Panc1 (cell line): Measurements from ENCODE around the gene ZNF132. TPM values are rescaled to one million over a fixed set of nuclear protein-coding genes. Genes with fewer than 3 reads are reported as not detected.

ENCODE experiments used
- ATAC-seq: fragments of 200-7000 bp; cut with Tn5 transposase; 2 replicates; pipeline ENCODE4 v1.9.1; 2020; ENCODE audit warnings: mild to moderate bottlenecking, moderate library complexity
- BruUV-seq: library from RNA; stranded (reverse); fragments of 400-500 nt; replicated peaks from 2 replicates; lab custom pipeline; 2021; lab: Mats Ljungman, UMichigan
- CTCF ChIA-PET: fragments of 300-600 bp; sonication (Branson Sonifier 250); formaldehyde crosslinking; loops from one replicate; lab custom pipeline; 2022; ENCODE audit warnings: antibody characterized with exemption; lab: Charles Lee
- POLR2A ChIA-PET: fragments of 300-600 bp; sonication (Branson Sonifier 250); formaldehyde crosslinking; loops from one replicate; lab custom pipeline; 2022; ENCODE audit warnings: antibody characterized with exemption; lab: Charles Lee
- DNase-seq: peaks from one replicate; pipeline ENCODE4 v3.0.0-alpha.2; 2010; ENCODE audit warnings: low read depth, low spot score
- H3K27ac ChIP-seq: 2 replicates; pipeline ENCODE4 v1.5.1; 2011; ENCODE audit warnings: mild to moderate bottlenecking, low read length, inconsistent platforms
- H3K27me3 ChIP-seq: fragments of 200-500 bp; sonication (Bioruptor generic); 2 replicates; pipeline ENCODE4 v1.6.0; 2014; ENCODE audit warnings: low read length, inconsistent platforms; ENCODE audit not compliant: control insufficient read depth, insufficient read depth
- H3K36me3 ChIP-seq: fragments of 200-500 bp; sonication (Bioruptor generic); 2 replicates; pipeline ENCODE4 v1.5.1; 2014; ENCODE audit warnings: inconsistent platforms, mild to moderate bottlenecking, low read length, moderate library complexity; ENCODE audit not compliant: control insufficient read depth, insufficient read depth
- H3K4me1 ChIP-seq: 2 replicates; pipeline ENCODE4 v1.5.1; 2011; ENCODE audit warnings: inconsistent platforms, mild to moderate bottlenecking, low read length, moderate library complexity; ENCODE audit not compliant: control insufficient read depth, insufficient read depth
- H3K4me3 ChIP-seq, 2 experiments: 2 replicates each; pipeline ENCODE4 v1.5.1; 2011 to 2012; ENCODE audit warnings: low read depth in 2 of 2, low read length in 2 of 2, mild to moderate bottlenecking in 2 of 2, inconsistent platforms in 1 of 2, moderate library complexity in 1 of 2
- H3K9me3 ChIP-seq: fragments of 200-500 bp; sonication (Bioruptor generic); 2 replicates; pipeline ENCODE4 v1.5.1; 2014; ENCODE audit warnings: low read depth, mild to moderate bottlenecking, inconsistent platforms, low read length, moderate library complexity; ENCODE audit not compliant: control insufficient read depth, insufficient read depth
- POLR2AphosphoS5 ChIP-seq: IDR thresholded peaks from 2 replicates; pipeline ENCODE4 v1.6.1; 2012; ENCODE audit warnings: mild to moderate bottlenecking, low read depth, low read length, moderate library complexity
- SIN3A ChIP-seq: IDR thresholded peaks from 2 replicates; pipeline ENCODE4 v1.6.1; 2012; ENCODE audit warnings: low read depth, mild to moderate bottlenecking, low read length, moderate library complexity, borderline replicate concordance; ENCODE audit not compliant: insufficient read depth
- TCF7L2 ChIP-seq: IDR thresholded peaks from 2 replicates; pipeline ENCODE4 v1.6.1; 2011; ENCODE audit warnings: mild to moderate bottlenecking, low read depth, low read length, inconsistent platforms
- in situ Hi-C: cut with HindIII; loops from 2 replicates; pipeline ENCODE4 v1.10.0; 2016; ENCODE audit warnings: low sequenced_read_pairs, low pct_unique_long_range_greater_than_20kb
- intact Hi-C: fragments of 100-400 bp; cut with micrococcal nuclease; formaldehyde crosslinking; loops from one replicate; pipeline ENCODE4 v1.10.0; 2022; ENCODE audit not compliant: unreplicated experiment
- total RNA-seq: library from RNA; stranded (reverse); gene quantifications from one replicate; pipeline ENCODE4 v1.2.1, GENCODE V29; 2021; ENCODE audit not compliant: unreplicated experiment
- TF ChIP-seq, protein P1 (sequence below), 2 experiments: IDR thresholded peaks; 2 replicates each; pipeline ENCODE4 v1.6.1; 2011 to 2012; ENCODE audit warnings: low read depth in 2 of 2, control low read depth in 1 of 2, low read length in 1 of 2, mild to moderate bottlenecking in 1 of 2, moderate library complexity in 1 of 2; ENCODE audit not compliant: insufficient read depth in 1 of 2
- TF ChIP-seq, protein P2 (sequence below): fragments of 450-650 bp; IDR thresholded peaks from 2 replicates; pipeline ENCODE4 v1.5.1; 2017; ENCODE audit warnings: mild to moderate bottlenecking

Gene ZNF132
- total RNA-seq, 1 experiment from 2014 or later = not detected

DNA sequence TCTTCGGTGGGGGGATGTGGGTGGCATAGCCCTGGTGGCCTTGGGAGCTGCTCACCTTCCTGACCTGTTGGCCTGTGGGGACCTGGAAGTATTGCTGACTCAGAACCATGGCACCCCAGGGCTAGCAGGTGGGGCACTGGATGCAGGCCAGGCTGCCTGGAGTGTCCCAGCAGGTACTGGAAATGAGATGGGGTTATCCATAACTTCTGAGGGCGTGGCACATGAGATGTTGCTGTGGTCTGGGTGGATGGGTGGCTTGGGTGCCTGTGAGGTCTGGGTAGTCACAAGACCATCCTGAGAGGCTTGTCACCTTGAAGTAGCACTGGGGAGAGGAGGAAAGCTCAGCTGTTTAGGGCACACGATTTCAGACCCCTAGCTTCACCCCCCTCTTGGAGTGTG lies 45.1 kb downstream of the ZNF132 start:
- Histone ChIP-seq H3K9me3 (no peaks in the 10 kb centered on the region), H3K4me1 (peaks cover 17% of the 10 kb centered on the region), H3K27me3 (no peaks in the 10 kb centered on the region), H3K4me3 (no peak overlapping the region), H3K27ac (no peak overlapping the region), H3K36me3 (peaks cover 16% of the 10 kb centered on the region)
- DNase-seq = no peak
- no peak for TF ChIP-seq TCF7L2
- TF ChIP-seq SIN3A = peak; percentile 14; the same call in 1 of the 2 replicates
- in situ Hi-C loops (no loop called here), intact Hi-C loops (no loop called here)
- ChIA-PET POLR2A (interaction anchor here (0.6 kb wide), 1 partner anchor 733 kb away, joined by 3 read pairs; no protein-coding TSS in a partner anchor), CTCF (no interaction called here)
- peak; percentile 10; the same call in 1 of the 2 replicates for ATAC-seq
- BruUV-seq = no TSS peak

DNA sequence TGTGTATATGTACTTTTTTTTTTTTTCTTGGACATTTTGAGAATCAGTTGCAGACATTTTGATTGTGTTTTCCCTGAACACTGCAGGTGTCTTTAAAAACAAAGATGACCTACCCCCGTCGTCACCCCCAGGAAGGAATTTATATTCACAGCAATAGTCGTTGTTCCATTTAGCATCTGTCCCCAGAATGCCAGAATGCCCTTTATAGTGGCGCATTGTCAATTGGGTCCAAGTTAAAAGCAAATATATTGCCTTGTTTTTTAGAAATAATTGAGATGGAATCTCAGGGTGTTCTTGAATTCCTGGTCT lies 46.3 kb downstream of the ZNF132 start:
- no peak overlapping the region for H3K4me3 ChIP-seq
- POLR2A ChIA-PET = no interaction called here
- CTCF ChIA-PET = no interaction called here
- H3K27ac ChIP-seq = no peak overlapping the region
- DNase-seq (no peak), ATAC-seq (no peak)
- no TSS peak for BruUV-seq
- H3K4me1 ChIP-seq = peaks cover 23% of the 10 kb centered on the region
- H3K27me3 ChIP-seq = no peaks in the 10 kb centered on the region
- intact Hi-C loops (no loop called here), in situ Hi-C loops (no loop called here)
- H3K36me3 ChIP-seq = peaks cover 23% of the 10 kb centered on the region
- TF ChIP-seq SIN3A (no peak), TCF7L2 (no peak)
- TF ChIP-seq, protein P1, sequence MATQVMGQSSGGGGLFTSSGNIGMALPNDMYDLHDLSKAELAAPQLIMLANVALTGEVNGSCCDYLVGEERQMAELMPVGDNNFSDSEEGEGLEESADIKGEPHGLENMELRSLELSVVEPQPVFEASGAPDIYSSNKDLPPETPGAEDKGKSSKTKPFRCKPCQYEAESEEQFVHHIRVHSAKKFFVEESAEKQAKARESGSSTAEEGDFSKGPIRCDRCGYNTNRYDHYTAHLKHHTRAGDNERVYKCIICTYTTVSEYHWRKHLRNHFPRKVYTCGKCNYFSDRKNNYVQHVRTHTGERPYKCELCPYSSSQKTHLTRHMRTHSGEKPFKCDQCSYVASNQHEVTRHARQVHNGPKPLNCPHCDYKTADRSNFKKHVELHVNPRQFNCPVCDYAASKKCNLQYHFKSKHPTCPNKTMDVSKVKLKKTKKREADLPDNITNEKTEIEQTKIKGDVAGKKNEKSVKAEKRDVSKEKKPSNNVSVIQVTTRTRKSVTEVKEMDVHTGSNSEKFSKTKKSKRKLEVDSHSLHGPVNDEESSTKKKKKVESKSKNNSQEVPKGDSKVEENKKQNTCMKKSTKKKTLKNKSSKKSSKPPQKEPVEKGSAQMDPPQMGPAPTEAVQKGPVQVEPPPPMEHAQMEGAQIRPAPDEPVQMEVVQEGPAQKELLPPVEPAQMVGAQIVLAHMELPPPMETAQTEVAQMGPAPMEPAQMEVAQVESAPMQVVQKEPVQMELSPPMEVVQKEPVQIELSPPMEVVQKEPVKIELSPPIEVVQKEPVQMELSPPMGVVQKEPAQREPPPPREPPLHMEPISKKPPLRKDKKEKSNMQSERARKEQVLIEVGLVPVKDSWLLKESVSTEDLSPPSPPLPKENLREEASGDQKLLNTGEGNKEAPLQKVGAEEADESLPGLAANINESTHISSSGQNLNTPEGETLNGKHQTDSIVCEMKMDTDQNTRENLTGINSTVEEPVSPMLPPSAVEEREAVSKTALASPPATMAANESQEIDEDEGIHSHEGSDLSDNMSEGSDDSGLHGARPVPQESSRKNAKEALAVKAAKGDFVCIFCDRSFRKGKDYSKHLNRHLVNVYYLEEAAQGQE (IDR thresholded peaks at IDR 0.05; ENCODE audit: insufficient read depth in 1 of 2, low read depth in 2 of 2, low read length in 1 of 2) = no peak
- TF ChIP-seq, protein P2, sequence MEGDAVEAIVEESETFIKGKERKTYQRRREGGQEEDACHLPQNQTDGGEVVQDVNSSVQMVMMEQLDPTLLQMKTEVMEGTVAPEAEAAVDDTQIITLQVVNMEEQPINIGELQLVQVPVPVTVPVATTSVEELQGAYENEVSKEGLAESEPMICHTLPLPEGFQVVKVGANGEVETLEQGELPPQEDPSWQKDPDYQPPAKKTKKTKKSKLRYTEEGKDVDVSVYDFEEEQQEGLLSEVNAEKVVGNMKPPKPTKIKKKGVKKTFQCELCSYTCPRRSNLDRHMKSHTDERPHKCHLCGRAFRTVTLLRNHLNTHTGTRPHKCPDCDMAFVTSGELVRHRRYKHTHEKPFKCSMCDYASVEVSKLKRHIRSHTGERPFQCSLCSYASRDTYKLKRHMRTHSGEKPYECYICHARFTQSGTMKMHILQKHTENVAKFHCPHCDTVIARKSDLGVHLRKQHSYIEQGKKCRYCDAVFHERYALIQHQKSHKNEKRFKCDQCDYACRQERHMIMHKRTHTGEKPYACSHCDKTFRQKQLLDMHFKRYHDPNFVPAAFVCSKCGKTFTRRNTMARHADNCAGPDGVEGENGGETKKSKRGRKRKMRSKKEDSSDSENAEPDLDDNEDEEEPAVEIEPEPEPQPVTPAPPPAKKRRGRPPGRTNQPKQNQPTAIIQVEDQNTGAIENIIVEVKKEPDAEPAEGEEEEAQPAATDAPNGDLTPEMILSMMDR = no peak
- H3K9me3 ChIP-seq = no peaks in the 10 kb centered on the region

DNA sequence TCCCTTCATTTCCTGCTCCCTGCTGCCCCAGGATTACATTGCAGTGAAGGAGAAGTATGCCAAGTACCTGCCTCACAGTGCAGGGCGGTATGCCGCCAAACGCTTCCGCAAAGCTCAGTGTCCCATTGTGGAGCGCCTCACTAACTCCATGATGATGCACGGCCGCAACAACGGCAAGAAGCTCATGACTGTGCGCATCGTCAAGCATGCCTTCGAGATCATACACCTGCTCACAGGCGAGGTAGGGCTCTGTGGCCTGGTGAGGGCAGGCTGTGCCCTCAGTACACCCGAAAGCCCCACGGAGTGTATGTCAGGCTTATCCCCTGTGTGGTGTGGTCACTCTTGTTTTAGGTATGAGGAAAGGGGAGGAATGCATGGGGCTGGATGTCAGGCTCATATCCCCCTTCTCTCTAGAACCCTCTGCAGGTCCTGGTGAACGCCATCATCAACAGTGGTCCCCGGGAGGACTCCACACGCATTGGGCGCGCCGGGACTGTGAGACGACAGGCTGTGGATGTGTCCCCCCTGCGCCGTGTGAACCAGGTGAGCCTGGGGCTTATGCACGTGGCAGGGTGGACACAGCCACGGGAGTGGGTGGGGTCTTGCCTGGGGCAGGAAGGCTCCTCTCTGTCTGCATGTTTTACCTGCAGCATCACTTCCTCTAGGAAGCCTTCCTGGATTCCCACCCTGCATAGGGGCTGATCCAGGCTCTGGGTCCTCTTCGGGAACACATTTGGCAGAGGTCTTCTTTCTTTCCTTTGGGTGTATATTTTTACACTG lies 46.8 kb downstream of the ZNF132 start:
- Histone ChIP-seq H3K4me3 (no peak overlapping the region), H3K27me3 (no peaks in the 10 kb centered on the region), H3K9me3 (no peaks in the 10 kb centered on the region), H3K4me1 (peaks cover 27% of the 10 kb centered on the region), H3K27ac (no peak overlapping the region), H3K36me3 (peaks cover 28% of the 10 kb centered on the region)
- POLR2A ChIA-PET = no interaction called here
- DNase-seq = no peak
- ATAC-seq = no peak
- TF ChIP-seq TCF7L2 (no peak), POLR2AphosphoS5 (no peak), SIN3A (no peak)
- TF ChIP-seq, protein P2 = no peak
- TF ChIP-seq, protein P1 (IDR thresholded peaks at IDR 0.05; ENCODE audit: insufficient read depth in 1 of 2, low read depth in 2 of 2, low read length in 1 of 2) = no peak
- intact Hi-C loops = no loop called here
- CTCF ChIA-PET = interaction anchor here (0.7 kb wide), 1 partner anchor 145 kb away, joined by 3 read pairs; no protein-coding TSS in a partner anchor
- in situ Hi-C loops = no loop called here
- BruUV-seq = no TSS peak
